C4-2B (cell line): ENCODE results near the gene PPP1R12B.
"Not testable (repeated sequence)": the region's sequence is repeated elsewhere in the genome, so short reads cannot be mapped to it uniquely, and the experiment has no call there.

Experiments
- ZFX ChIP-seq: fragments of 450-650 bp; IDR thresholded peaks from 2 replicates; pipeline ENCODE4 v1.6.1; 2017
- TF ChIP-seq, protein P1 (sequence below): fragments of 450-650 bp; conservative IDR thresholded peaks from 2 replicates; pipeline ENCODE4 v1.5.1; 2017; ENCODE audit warnings: mild to moderate bottlenecking

DNA sequence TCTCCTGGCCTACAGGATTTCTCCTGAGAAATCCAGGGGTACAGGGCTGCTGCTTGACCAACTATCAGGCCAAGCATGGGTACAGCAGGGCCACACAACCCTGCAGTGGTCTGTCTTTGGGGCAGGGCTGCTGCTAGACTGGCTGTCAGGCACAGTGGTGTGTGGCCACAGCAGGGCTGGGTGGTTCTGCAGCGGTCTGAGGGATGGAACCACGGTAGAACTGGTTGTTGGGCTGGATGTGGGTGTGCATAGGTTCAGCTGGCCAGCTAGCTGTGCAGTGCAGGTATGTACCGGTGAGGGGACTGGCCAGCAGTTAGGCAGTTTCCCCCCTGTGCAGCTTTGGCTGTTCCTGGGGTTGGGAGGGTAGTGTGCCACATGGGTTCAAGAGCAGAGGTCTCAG lies 136.3 kb downstream of the PPP1R12B start:
- TF ChIP-seq, protein P1, sequence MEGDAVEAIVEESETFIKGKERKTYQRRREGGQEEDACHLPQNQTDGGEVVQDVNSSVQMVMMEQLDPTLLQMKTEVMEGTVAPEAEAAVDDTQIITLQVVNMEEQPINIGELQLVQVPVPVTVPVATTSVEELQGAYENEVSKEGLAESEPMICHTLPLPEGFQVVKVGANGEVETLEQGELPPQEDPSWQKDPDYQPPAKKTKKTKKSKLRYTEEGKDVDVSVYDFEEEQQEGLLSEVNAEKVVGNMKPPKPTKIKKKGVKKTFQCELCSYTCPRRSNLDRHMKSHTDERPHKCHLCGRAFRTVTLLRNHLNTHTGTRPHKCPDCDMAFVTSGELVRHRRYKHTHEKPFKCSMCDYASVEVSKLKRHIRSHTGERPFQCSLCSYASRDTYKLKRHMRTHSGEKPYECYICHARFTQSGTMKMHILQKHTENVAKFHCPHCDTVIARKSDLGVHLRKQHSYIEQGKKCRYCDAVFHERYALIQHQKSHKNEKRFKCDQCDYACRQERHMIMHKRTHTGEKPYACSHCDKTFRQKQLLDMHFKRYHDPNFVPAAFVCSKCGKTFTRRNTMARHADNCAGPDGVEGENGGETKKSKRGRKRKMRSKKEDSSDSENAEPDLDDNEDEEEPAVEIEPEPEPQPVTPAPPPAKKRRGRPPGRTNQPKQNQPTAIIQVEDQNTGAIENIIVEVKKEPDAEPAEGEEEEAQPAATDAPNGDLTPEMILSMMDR: not testable (repeated sequence)
- TF ChIP-seq ZFX: not testable (repeated sequence)
